NCI-H345 treated with DMSO at 0.1 percent for 48 hours (cell line): ENCODE data around the gene CECR2.

Experiments
- DNase-seq: peaks from one replicate; lab custom pipeline; 2025; ENCODE audit not compliant: unreplicated experiment; lab: John Stamatoyannopoulos, UW

Gene CECR2

DNA sequence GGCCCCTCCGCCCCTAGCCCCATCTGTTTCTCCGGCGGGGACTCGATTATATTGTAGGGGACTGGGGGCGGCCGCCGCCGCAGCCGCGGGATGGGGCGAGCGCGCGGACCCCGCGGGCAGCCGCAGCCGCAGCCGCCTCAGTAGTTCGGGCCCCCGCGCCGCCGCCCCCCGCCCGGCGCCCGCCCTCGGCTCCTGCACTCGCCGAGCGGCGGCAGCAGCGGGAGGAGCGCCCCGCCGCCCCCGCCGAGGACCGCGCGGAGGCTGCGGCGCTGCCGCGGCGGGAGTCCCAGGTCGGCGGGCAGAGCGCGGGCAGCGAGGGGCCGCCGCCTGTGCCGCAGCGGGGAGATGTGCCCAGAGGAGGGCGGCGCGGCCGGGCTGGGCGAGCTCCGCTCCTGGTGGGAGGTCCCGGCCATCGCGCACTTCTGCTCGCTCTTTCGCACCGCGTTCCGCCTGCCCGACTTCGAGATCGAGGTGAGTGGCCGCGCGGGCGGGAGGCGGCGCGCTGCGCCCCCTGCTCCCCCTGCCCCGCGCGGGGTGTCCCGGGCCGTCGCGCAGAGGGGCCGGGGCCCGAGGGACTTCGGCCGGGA lies at the start of gene CECR2:
TSS of gene CECR2 (plus strand) at position 22 of the 587 bp plus-strand sequence. CDS start at position 346, 324 bp downstream.
- no peak for DNase-seq

DNA sequence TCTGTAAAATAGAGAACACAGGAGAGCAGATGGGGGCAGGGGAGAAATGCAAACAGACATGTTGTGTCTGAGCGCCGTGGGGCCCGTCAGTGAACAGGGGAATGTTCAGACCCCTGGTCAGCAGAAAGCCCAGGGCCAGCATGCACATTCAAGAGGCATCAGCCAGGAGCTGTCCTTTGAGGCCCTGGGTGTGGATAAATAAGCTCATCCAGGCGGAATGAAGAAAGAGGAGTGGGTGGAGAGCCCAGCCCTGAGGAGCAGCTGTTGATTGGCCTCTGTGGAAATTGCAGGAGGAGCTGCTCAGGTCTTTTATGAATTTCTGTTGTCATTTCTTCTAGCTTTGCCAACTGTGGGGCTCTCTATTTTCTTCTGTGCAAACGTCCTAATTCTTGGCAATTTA lies 49.7 kb upstream of the CECR2 start:
- no peak for DNase-seq

DNA sequence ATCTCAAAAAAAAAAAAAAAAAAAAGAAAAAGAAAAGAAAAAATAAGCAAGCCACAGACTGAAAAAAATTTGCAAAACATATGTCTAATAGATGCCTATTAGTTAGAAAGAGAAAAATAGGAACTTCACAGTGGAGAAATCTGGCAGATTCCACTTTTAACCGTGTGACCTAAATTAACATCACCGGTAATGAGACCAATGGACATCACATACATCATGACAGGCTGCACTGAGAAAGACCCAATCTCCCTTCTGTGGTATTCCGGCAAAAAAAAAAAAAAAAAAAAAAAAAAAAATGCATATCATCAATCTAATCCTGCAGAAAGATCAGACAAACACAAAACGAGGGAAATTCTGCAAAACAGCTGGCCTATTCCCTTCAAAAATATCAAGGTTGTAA lies 46.7 kb upstream of the CECR2 start:
- DNase-seq, result no peak

DNA sequence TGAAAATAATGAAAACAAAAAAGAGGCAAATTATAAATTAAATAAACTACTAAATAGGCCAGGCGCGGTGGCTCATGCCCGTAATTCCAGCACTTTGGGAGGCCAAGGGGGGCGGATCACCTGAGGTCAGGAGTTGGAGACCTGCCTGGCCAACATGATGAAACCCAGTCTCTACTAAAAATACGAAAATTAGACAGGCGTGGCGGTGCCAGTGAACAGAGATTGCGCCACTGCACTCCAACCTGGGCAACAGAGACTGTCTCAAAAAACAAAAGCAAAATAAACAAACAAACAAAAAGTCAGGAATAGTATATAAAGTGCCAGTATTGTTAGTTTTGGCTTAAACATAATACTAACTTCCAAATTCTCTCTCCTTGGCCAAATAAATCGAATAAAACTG lies 37.6 kb upstream of the CECR2 start:
- no peak for DNase-seq

DNA sequence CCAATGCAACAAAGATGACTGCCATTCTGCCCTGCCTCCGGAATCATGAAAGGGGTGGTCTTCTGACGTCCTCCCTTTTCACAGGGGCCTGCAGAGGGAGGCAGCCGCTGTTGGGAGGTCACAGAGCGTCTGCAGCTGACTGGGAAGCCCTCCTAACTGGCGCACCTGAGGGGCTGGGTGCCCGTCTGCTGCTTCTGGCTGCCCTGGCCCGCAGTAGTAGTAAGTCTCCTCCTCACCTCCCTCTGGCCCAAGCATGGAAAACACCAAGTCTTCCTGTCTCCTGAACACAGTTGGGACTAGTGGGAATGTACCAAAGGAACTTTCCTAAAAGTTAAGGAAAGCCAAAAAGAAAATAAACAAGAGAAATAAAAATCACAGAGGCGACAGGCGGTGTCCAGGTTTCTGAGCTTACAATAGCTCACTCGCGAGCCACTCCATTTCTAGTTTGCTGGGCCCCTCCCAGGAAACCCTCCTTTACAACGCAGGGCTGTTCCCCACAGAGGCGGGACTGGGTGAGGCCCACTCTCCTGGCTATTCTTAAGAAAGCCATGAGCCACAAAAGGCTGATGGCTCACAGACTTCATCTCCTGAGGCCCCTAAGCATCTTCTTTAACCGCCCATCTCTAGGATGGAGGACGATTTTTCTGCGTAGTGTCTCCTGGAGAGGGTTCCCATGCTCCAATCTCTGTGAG lies 37.0 kb upstream of the CECR2 start:
- no peak for DNase-seq

DNA sequence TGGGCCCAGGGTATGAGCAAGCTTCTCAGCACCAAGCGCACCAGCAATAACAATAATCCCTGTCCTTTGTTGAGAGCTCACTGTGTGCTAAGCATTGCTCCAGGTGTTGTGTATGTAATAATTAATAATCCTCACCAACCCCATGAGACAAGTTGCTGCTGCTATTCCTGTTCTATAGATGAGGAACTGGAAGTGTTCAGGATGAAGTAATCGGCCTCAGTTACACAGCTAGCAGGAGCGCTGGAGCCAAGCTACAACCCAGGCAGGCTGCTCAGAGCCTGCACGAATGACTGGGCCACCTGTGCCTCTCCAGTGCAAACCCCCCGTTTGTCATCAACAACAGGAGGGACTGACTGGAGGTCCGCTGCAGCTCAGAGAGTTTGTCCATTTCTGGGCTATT lies 35.2 kb upstream of the CECR2 start:
- no peak for DNase-seq

DNA sequence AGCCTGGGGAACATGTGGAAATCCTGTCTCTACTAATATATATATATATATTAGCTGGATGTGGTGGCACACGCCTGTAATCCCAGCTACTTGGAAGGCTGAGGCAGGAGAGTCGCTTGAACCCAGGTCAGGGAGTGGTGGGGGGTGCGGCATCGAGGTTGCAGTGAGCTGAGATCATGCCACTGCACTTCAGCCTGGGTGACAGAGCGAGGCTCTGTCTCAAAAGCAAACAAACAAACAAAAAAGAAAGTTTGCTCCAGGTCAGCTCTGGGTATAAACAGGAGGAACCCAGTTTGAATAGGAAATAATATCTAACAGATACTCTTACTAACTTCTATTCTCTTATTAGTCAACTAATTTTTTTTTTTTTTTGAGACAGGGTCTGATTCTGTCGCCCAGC lies 34.3 kb upstream of the CECR2 start:
- DNase-seq, result no peak

DNA sequence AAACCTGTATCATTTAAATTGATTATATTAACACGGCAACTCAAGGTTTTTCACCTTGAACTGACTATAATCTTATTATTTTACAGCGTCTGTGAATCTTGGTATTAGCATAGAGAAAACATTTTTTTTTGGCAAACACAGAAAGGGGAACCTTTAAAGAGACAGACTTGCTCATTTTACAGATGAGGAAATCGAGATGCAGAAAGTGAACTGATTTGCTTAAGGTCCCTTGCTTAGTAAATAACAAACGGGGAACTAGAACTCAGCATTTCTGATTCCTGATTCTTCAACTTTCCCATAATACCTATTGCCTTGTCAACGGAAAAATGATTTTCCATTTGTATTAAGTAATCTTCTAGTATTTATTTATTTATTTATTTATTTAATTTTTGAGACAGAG lies 33.2 kb upstream of the CECR2 start:
- DNase-seq, result no peak

DNA sequence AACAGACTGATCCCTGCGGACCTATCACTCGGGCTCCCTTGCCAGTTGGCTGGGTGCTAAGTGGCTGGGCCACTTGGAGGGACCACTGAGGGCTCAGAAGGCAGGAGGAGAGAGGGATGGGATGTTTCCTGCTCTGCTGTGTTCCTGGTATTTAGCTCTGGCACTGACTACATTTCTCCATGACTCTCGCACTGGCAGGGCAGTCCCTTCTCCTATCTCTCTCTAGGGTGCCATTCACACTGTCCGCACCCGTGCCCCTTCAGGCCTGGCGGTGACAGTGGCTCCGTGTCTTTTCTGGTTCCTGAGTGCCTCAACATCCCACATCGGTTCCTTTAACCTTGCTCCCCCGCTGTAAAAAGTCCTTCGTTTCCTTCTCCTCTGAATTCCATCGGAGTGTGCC lies 31.6 kb upstream of the CECR2 start:
- no peak for DNase-seq

DNA sequence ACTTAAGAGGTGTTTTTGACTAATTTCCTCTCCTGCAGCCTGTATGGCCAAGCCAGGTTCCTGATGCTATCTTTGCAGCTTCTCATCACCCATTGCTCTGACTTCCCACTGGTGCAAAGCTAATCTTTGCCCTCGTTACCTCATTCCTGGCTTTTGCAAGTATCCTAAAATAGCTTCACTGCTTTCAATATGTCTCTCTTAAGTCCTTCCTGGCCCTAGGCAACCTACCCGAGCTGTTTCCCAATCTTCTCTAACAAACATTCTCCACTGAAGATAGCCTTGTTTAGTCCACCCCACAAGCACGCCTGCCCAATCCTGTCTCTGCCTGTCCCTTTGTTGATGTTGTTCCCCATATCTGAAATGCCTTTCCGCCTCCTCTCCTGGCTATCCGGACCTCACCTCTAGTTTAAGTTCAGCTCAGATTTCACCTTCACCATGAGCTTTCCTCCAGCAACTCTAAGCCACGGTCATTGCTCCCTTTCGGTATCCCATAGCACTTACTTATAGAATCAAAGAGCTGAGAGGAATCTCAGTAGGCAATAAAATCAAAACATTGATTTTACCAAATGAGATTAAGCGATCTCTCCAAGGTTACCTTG lies 30.1 kb upstream of the CECR2 start:
- no peak for DNase-seq

DNA sequence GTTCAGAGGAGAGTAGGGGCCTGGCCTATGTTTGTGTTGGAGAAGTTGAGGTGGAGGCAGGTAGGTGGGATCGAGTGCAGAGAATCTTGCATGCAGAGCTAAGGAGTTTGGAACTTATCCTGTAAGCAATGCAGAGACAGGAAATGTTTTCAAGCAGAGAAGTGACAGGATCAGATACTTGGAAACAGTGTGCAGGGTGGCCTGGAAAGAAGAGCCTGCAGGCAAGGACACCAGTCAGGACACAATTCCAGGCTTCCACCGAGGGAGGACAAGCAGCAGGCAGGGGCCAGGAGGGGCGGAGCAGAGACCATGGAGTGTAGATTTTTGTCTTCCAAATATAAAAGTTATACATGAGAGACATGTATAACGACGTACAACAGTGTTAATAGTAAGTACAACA lies 26.9 kb upstream of the CECR2 start:
- DNase-seq, result no peak

DNA sequence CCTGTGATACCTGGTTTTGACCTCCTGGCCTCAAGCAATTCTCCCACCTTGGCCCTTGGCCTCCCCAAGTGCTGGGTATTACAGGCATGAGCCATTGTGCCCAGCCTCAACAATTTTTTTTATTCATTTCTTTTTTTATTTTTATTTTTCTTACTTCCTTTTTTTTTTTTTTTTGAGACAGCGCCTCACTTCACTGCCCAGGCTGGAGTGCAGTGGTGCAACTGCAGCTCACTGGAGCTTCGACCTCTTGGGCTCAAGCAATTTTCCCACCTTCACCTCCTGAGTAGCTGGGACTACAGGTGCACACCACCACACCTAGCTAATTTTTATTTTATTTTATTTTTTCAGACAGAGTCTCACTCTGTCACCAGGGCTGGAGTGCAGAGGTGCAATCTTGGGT lies 25.5 kb upstream of the CECR2 start:
- DNase-seq, result no peak

DNA sequence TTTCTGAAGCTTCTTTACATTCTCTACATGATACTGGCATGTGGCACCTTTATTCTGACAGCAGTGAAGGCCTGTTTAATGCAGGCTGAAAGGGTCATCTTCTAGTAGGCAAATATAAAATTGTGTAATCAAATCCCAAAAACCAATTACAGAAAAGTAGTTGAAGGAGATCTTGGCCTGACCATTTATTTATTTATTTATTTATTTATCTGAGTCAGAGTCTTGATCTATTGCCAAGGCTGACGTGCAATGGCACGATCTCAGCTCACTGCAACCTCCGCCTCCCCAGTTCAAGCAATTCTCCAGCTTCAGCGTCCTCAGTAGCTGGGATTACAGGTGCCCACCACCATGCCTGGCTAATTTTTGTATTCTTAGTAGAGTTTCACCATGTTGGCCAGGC lies 22.7 kb upstream of the CECR2 start:
- no peak for DNase-seq

DNA sequence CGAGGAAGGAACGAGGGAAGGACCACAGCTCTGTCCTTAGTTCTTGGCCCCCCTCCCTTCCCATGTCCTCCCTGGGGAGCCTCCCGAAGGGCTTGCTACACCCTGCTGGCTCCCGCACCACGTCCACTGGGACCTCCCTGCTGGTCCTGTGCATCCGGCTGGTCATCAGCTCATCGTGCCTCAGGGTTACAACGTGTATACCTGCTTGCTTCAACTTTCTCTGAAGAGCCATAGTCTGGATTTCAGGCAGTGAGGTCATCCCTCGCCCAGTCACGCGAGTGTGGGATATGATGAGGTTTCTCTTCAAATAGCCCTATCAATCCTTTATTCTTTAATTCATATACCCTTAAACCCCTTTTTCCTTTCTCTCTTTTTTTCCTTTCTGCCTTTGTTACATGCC lies 21.5 kb upstream of the CECR2 start:
- no peak for DNase-seq

DNA sequence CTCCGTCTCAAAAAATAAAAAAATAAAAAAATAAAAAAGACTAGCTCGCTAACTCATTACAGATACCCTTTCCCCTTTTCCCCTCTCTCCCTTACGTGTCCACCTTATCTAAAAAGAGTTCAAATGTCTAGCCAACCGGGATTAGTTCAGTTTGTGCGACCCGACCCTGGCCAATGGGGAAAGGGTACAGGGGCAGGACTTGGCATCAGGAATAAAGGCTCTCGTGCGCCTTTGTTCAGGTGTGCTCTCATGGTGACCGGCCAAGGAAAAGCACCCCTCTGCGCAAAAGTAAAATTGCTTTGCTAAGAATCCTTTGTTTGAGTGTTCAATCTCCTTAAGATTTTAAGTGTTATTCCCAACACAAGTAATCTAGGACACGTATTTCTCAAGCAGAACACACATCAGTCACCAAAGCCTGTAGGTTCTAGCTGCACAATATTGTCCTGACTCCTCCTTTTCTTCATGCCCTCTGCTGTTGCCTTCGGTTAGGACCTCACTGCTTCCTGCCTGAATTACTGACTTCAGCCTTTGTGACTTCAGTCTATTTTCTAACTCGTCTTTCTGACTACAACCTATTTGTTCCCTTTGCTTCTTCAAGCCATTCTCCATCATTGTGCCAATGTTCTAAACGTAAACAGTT lies 20.7 kb upstream of the CECR2 start:
- no peak for DNase-seq

DNA sequence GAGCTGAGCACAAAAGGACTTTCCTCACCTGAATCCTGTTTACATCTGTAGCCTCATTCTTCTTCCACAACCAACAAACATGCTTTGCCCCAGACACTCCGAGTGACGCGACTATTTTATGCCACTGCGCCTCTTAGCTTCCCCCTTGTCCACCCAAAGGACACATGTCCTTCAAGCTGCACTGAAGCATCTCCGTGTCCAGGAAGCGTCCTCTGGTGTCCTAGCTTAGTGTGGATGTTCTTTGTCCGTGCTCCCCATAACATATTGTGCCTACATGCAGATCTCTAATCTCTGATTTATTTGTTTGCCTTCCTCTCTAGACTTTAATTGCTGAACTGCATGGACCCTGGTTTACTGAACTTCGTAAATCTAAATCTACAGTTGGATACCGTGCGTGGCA lies 20.1 kb upstream of the CECR2 start:
- no peak for DNase-seq

DNA sequence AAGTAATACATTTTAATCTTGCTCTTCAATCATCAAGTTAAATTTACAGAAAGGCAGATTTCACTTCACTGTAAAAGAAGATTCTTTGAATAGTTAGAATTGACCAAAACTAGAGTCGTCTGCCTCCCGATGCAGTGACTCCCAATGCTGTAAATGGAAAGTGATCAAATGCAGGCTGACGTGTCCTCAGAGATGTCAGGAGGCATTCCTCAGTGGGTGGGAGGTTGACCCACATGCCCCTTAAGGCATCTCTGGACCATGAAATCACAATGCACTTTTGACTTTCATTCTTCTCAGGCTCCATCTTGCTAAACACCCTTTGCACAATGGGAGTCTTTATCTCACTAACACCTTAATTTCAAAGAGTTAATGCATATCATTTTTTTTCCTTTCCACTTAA lies 19.0 kb upstream of the CECR2 start:
- DNase-seq, result no peak

DNA sequence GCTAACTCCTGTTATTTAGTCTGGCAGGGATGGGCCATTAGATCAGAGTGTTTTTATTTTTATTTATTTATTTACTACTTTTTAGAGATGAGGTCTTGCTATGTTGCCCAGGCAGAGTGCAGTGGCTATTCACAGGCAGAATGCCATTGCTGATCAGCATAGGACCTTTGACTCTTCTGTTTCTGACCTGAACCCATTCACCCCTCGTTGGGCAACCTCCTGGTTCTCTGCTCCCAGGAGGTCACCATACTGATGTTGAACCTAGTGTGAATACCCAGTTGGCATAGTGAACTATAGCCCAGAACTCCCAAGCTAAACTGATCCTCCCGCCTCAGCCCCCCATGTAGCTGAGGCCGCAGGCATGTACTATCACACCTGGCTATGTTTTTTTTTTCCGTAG lies 16.5 kb upstream of the CECR2 start:
- no peak for DNase-seq

DNA sequence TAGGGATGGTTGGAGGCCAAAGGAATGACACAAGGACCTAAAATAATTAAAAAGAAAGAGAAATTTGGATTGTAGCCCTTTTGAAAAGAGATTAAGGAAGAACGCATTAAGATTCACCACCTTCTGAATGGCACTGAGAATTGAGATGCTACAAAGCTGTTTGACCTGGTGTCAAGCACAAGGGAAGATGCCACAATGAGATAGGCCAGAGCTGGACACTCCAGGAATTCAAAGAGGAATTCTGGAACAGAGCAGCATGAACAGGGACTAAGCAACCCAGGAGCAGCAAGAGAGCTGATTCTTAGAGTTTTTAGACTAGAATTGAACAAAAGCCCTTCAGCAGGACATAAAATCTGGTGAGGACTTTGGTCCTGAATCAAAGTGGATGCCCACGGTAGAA lies 11.6 kb upstream of the CECR2 start:
- no peak for DNase-seq

DNA sequence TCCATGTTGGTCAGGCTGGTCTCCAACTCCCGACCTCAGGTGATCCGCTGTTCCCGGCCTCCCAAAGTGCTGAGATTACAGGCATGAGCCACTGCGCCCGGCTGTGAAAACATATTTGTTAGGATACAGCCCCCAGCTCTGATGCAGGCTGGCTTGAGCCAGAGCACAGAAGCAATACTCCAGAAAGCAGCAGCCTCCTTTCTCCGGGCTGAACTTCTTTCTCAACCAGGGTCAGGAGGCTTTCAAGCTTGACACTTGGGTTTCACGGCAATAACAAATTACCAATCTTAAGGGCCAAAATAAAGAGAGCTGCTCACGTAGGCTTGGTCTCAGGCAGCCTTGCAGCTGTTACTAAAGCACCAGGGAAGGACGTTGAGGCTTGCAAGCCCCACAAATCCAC lies 10.8 kb upstream of the CECR2 start:
- DNase-seq, result no peak

DNA sequence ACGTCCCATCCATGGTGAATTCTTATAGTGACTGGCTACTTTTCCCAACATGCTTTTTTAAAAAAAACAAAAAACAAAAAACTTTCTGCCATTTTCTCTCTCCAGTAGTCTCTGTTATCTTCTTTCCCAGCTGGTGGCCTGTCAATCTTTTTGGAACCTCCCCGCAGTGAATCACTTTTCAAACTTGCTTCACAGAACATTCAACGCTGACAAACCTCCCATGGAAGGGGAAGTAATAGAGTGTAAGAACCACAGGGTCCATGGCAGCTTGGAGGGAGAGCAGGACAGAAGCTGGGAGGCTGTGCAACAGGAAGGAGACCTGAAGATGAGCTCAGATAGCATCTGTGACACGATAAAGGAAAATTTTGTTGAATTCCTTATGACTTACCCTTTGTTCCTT lies 9.8 kb upstream of the CECR2 start:
- DNase-seq, result no peak

DNA sequence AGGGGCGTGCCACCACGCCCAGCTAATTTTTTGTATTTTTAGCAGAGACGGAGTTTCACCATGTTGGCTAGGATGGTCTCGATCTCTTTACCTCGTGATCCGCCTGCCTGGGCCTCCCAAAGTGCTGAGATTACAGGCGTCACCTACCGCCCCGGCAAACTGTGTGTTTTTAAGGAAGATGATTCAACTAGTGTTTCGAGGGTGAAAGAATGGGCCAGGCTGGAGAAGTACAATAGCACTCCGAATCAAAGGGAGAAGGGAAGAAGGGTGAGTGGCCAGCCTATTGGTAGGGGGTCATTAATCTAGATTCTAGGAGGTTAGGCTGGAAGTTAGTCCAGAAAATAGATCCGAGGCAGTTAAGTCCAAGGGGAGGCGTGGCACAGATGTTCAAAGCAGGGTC lies 2.9 kb upstream of the CECR2 start:
- no peak for DNase-seq
